Stimulated activated CD4-positive, alpha-beta T cell treated with anti-CD3 and anti-CD28 coated beads, Interleukin-15, amount 100 ng/mL, for 1 hour (primary cell): Measurements from ENCODE around the gene ZNF311.
A peak's percentile ranks its signal among the peaks of the same experiment; 100 is the strongest.

ENCODE experiments used
- DNase-seq, 2 donors: peaks; one replicate each; pipeline ENCODE4 v3.0.0-alpha.2; 2020; ENCODE audit warnings: low read depth in 1 of 2, low spot score in 1 of 2

The ZNF311 gene

DNA sequence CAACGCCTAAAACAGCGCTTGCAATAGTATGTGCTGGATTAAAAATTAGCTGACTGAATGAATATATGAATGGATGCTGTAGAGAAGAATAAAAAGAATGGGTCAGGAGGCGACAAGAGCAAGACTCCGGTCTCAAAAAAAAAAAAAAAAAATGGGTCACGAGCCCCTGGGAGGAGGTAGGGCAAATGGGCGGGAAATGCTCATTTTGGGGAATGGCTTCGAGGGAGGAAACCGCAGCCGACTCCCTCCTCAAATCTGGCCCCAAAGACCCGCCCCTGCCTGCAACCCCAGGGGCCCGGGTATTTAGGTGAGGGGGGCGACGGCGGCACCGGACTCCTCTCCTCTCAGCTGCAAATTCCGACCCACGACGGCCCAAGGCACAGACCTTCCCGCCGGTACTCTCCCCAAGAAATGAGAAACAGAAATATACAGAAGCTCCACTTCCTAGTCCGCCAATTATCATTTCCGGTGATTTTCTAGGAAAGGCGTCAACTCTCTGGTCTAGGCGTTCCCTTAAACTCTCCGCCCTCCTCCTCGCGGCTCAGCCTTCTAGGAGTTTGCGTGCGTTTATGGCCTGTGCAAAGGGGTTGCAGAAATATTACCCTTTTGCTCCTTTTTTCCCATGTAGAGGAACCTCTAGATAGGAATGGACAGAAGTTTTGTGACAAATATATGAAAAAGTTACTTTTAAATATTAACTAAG, at the start of gene ZNF311:
TSS of gene ZNF311 (minus strand) at position 133 of the 703 bp plus-strand sequence. CDS start 1,361 bp downstream, outside the sequence.
- no peak for DNase-seq

DNA sequence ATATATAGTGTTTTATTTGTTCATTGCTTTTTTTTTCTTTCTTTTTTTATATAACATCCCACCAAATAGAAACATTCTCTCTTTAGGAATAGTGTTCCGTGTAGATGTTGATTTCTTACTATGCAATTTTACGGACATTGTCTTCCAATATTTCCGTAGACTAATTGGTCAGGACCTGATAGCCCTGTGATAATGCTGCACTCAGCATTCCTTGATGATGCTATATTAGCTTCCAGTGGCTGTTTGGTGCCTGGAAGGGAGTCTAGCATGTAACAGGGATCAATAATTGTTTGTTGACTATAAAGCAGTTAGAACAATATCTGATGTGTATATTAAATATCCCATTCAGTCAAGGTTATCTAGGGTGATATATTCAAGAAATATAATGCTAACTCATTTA, 46.6 kb upstream of the ZNF311 start:
- DNase-seq, result no peak

DNA sequence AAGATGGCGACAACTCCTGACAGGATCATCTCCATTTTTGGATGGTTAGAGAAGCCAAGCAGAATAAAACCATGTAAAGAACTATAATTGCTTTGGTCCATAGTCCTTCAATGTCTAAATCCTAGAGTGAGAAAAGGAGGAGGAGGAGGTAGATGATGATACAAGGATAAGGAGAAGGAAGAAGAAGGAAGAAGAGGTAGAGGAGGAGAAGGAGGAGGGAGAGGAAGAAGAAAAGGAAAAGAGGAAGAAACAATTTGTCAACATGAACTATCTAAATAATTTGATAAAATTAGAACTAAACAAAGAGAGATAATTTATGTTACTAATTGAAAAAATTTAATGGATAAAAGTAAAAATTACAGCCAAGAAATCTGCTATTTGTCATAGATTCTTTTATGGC, 40.0 kb upstream of the ZNF311 start, which contains the start of gene OR2W1:
TSS of gene OR2W1 (minus strand) at position 101 of the 400 bp plus-strand sequence. CDS start at position 101, 0 bp downstream.
- no peak for DNase-seq

DNA sequence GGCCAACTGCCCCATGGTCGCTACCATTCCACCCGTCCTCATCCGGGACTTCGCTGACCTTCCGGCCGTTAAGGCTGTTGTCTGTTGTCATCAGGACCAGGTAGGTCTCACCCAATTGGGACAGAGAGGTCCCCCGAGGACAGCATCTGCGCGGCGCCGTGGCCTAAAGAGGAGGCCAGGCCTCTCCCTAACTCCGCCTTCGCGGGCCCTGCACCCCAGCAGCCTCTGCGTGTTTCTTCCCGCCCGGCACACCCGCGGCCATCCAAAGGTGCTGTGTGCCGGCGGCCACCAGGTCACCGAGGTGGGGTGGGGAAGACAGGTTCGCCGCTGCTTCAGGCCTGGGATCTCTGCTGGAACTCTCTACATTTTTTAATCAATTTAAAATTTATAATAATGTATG, 30.8 kb upstream of the ZNF311 start:
- no peak for DNase-seq

DNA sequence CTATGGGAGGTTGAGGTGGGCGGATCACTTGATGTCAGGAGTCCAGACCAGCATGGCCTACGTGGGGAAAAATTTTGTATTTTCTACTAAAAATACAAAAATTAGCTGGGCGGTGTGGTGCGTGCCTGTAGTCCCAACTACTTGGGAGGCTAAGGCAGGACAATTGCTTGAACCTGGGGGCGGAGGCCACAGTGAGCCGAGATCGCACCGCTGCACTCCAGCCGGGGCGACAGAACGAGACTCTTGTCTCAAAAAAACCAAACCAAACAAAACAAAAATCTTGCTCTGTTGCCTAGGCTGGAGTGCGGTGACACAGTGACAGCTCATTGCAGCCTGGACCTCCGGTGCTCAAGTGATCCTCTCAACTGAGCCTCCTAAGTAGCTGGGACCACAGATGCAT, 23.7 kb upstream of the ZNF311 start:
- no peak for DNase-seq

DNA sequence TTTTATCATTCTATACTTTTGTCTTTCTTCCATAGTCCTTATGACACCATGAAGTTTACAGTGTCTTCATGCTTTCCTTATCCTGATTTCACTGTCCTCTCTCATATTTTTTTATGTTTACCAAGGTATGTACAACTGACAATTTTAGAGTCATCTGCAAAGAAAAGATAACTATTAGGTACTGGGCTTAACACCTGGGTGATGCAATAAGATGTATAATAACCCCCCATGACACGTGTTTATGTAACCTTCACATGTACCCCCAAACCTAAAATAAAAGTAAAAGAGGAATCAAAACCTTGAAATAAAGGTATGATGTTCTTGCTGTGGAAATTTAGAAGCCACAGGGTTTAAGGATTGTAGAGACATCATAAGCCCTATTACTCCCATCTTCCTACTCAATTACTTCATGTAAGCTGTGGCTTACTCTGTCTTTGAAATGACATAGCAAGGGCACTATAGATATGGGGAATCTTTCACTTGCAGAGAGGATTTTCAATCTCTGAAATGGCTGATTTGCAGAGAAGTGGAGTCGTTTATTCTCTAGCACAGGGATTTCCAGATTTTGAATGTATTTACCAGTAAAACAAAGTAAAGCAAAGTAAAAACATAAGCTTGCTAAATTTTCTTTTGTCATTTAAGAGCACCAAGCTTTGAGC, 20.9 kb upstream of the ZNF311 start:
- no peak for DNase-seq

DNA sequence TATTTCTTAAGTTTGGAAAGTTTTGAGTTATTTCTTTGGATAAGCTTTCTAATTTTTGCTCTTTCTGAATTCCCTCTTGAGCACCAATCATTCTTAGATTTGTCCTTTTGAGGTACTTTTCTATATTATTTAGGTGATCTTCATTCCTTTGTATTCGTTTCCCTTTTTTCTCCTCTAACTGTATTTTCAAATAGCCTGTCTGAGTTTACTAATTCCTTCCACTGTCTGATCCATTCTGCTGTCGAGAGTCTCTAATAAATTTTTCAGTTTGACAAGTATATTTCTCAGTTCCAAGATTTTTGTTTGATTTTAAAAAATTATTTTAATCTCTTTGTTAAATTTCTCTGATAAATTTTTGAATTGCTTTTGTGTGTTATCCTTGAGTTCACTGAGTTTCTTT, 16.3 kb upstream of the ZNF311 start:
- DNase-seq, result no peak

DNA sequence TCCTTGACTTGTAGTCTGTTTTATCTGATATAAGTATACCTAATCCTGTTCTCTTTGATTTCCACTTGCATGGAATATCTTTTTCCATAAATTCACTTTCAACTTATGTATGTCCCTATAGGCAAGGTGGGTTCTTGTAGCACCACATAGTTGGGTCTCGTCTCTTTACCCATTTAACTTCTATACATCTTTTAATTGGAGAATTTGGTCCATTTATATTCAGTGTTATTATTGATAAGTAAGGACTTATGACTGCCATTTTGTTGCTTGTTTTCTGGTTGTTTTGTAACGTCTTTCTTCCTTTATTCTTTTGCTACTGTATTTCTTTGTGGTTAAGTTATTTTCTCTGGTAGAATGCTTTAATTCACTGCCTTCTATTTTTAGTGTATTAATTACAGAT, 14.5 kb upstream of the ZNF311 start:
- DNase-seq, result no peak

DNA sequence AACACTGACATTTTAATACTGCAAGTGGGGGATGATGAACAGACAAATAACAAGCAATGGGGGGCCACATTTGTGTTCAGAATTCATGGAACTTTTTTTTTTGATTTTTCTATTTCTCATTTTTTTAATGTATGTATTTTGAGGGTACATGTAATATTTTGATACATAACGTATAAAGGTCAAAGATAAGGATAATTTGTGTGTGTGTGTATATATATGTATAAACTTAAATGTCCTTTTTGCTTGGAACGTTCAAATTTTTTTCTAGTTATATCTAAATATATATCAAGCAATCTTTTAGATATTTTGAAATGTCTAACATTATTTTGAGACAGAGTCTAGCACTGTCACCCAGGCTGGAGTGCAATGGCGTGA, 12.3 kb upstream of the ZNF311 start:
- no peak for DNase-seq

DNA sequence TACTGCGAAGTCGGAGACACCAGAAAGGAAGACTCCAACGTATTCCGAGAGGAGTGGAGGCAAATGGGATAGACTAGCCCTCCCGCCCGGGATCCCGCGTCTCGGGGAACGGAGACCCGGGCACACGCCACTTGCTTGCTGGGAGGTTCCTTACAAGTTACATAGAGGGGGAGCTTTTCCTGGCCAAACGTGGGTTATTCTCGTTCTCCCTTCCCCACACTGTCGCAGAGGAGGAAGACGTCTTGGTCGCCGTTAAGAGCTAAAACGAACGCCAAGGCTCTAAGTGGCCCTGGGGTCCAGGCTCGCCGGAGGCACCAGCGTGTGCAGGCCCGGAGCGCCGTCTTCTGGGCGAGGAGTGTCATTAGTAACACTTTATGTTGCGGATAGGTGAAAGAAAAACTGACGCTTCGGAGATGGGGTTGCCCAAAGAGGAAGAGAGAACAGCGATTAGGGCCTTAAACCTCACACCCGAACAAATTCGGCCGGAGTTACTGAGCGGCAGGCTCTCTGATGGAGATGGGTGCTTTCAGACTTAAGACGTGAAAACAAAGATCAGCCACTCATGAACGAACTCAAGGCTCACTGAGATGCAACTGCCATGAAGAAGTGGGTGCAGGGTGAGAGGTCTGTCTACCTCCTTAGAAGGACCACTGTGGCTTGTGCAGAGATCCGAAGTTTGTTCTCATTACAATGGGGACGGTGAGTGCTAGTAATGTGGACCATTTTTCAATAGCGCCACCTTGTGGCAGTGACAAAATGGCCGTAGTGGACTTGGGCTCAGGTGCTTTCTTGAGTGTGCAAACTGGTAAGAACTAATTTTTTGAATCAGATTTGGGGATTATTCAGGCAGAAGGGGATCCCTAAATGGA, 11.7 kb upstream of the ZNF311 start:
- peak; percentile 60 to 65 for DNase-seq

DNA sequence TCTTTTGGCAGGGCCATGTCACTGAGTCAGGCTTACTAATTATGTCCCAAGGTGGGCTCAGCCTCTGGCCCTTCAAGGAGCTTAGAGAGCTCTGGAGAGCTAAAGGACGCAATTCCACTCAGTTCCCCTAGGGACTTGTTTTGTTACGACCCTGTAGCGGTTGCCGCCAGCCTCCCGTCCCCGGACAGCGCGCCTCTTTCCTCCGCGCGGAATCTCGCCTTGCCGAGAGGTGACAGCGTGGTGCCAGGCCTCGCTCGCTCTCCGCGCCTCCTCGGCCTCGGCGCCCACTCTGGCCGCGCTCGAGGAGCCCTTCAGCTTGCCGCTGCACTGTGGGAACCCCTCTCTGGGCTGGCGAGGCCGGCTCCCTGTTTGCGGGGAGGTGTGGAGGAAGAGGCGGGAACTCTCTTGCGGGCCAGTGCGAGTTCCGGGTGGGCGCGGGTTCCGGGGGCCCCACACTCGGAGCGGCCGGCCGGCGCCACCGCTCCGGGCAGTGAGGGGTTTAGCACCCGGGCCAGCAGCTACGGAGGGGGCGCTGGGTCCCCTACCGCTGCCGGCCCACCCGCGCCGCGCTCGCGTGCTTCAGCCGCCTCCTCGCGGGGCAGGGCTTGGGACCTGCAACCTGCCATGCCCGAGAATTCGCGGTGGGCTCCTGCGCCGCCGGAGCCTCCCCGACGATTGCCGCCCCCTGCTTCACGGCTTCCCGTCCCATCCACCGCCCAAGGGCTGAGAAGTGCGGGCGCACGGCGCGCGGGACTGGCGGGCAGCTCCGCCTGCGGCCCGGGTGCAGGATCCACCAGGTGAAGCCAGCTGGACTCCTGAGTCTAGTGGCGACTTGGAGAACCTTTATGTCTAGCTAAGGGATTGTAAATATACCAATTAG, 9.9 kb upstream of the ZNF311 start:
- DNase-seq, result no peak

DNA sequence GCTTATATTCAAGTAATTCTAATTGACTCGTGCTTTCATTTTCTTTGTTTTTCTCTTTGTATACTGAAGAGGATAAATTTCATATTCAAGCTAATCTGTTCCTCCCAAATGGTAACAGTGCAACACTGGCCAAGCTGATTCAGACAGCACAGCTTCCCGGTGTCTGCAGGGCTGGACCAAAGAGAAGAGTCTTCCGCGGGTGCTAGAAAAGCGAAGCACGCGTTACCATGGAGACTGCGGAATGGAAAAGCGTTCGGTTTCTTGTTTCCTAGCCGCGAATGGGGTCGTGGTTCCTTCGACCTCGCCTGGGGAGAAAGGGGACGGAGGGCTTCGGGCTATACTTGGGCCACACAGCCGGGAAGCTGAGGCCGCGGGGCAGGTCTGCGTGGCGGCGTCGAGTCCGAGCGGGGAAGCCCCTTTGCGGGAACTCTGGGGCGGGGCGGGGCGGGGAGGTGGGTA, 6.2 kb upstream of the ZNF311 start:
- DNase-seq, result no peak

DNA sequence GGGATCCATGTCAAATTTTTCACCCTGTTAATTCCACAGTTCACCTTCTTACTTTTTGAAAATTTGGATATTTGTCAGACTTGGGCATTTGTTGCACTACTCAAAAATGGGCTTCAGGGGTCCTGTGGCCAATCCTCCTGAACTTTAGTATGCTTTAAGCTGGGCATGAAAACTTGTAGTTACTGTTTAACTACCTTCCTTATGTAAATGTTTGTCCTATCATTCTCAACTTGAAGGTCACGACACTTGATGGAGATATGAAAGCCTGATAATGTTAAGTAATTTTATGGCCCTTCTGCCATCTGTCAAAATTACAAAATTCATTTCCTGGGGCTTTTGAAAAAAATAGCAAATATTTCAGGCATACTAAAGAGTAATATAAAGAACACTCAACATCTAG, 4.2 kb upstream of the ZNF311 start:
- DNase-seq, result no peak

DNA sequence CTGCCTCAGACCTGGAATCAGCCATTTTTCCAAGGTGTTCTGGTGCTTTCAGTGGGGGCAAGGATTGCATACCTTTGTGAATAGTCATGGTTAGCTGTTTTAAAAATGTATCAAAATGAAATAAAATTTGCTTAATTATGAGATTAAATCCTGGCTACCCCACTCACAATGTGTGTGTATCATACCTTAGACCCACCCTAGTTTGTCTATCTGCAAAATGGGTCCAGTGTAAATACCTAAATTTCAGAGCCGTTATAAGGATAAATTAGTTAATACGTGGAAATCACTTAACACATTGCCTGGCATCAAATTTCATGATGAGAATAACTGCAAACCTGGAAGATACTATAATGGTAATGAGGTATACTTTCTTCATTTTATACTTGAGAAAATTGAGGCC, 3.0 kb upstream of the ZNF311 start:
- no peak for DNase-seq

DNA sequence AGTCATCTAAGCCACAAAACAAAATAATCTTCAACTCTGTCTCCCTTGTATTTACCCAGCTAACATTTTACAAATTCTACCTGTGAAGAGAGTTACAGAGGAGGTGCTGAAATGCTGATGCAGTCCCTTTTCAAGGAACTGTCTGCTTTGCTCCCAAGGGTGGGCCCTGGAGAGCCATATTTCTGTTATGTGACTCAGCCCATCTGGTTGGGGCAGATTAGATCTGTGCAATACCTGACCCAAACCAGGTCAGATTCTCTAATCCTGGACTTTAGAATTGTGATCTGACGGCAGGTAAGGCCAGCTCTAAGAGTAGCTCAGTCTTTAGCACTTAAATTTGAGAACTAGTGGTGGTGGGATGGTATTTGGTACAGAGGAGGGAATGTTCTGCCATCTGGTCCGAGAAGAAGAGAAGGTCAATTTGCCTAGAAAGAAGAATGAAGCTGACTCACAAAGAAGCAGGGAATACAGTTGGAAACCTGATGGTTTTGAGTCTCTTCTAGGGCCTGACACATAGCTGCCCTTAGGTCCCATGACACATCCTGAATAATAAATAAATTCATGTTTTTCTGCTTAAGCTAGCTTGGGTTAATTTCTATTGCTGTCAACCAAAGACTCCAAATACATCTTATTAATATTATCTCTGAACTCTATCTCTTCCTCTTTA, 8.1 kb downstream of the ZNF311 start:
- DNase-seq, result no peak

DNA sequence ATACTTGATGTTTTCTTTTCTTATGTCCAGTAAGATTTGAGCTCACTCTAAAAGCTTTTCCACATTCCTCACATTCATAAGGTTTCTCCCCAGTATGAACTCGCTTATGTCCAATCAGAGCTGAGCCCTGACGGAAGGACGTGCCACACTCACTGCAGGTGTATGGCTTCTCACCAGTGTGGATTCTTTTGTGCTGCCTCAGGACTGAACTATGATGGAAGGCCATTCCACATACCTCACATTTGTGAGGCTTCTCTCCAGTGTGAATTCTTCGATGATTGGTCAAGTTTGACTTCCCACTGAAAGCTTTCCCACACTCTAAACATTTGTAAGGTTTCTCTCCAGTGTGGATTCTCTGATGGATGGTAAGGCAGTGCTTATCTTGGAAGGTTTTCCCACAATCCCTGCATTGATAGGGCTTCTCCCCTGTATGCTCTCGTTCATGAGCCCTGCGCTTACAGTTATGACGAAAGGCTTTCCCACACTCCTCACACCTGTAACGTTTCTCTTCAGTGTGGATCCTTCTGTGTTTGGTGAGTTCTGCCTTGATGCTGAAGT, 9.9 kb downstream of the ZNF311 start:
- DNase-seq, result no peak

DNA sequence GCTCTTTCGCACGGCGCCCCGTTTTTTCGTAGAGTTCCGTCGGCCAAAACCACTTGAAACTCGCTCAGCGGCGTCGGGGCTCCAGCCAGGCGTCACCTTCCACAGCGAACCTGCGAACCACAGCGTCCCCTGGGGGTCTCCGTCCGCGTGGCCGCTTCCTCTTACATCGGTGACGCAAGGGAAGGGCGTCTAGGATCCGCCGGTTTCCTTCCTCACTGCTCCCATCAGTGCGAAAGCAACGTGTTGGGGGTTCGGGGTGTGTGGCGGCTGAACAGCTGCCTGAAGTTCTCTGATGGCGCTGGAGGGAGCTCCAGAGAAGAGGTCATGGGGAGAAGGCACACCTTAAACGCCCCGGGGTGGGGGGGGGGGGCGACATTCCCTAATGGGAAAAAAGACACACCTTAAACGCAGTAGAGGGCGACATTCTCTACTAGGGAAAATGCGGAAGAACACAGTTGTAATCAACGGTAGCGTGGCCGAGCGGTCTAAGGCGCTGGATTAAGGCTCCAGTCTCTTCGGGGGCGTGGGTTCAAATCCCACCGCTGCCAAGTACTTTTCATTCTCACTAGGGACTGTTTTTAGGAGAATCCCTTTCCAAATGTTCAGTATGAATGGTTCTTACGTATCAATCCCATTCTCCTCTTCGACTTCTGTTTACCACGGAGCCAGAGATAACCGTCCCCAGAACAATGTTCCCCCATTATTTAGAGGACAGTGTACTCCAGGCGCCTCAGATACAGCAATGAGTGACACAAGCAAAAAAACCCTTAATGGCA, 16.4 kb downstream of the ZNF311 start:
- peak; percentile 35 to 58 for DNase-seq

DNA sequence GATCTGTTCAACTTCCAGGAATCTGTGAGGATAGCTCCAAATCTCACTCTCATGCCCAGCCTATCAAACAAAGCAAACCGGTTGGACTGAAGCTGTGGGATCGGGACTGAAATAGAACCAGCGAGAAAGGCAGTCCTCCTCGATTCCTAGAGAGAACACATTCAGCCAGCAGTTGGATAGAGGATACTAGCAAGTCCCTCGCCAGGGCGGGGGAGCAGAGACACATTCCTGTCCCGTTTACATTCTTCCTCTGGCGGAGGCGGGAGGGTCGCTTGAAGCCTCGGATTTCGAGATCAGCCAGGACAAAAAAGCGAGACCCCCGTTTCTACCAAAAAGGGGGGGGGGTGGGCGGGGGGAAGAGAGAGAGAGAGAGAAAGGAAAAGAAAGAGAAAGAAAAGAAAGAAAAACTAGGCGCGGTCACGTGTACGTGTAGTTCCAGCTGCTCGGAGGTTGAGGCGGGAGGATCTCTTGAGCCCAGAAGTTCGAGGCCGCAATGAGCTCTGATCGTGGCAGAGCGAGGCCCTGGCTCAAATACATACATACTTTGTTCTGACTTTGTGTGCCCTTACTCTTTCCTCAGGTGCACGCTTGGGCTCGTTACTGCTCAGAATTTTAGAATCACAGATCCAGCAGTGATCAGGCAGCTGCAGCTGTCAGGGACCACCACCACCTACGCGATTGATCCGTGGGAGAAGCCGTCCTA, 19.5 kb downstream of the ZNF311 start:
- DNase-seq, result no peak

DNA sequence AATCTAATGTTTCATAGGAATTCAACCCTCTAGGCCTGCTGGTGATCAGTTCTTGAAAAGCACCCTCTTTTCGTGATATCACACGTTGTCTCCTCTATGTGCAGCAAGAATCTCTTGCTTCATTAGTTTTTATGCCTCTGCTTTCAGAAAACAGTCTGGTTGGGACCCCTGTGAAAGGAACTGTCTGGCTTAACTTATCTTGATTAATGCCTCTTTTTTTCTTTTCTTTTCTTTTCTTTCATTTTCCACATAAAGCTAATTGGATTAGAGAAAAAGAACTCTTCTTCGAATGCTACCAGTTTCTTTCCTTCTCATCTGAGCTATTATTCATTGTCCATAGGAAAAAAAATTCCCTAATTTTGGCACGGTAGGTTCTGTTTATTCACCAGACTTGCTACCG, 21.3 kb downstream of the ZNF311 start:
- DNase-seq, result no peak
